ENCODE measurements around the gene RPTOR.

Gene RPTOR

GRCh38 chr17:80955671-80956280 lies 411.1 kb downstream of the RPTOR start:
- peaks cover 16% of the 10 kb centered on the region for H3K36me3 ChIP-seq (ENCODE audit: control insufficient read depth, insufficient read depth, low read length)
- no peaks in the 10 kb centered on the region for H3K4me1 ChIP-seq (ENCODE audit: control insufficient read depth, insufficient read depth, low read length, poor library complexity, severe bottlenecking)
- H3K9me3 ChIP-seq (ENCODE audit: control insufficient read depth, low read length) = no peaks in the 10 kb centered on the region
- H3K27me3 ChIP-seq (replicated peaks; ENCODE audit: control insufficient read depth, insufficient read depth, low read length, poor library complexity, severe bottlenecking) = no peaks in the 10 kb centered on the region
- no peak for DNase-seq
- no peak overlapping the region for H3K4me3 ChIP-seq (ENCODE audit: insufficient read depth, low read depth, low read length, poor library complexity, severe bottlenecking)
- H3K27ac ChIP-seq (ENCODE audit: insufficient read depth, low read length, poor library complexity, severe bottlenecking) = no peak overlapping the region

GRCh38 chr17:80956321-80957190 lies 411.9 kb downstream of the RPTOR start:
- H3K4me1 ChIP-seq (ENCODE audit: control insufficient read depth, insufficient read depth, low read length, poor library complexity, severe bottlenecking) = no peaks in the 10 kb centered on the region
- no peak overlapping the region for H3K27ac ChIP-seq (ENCODE audit: insufficient read depth, low read length, poor library complexity, severe bottlenecking)
- H3K36me3 ChIP-seq (ENCODE audit: control insufficient read depth, insufficient read depth, low read length) = peaks cover 9% of the 10 kb centered on the region
- no peak for DNase-seq
- no peaks in the 10 kb centered on the region for H3K27me3 ChIP-seq (replicated peaks; ENCODE audit: control insufficient read depth, insufficient read depth, low read length, poor library complexity, severe bottlenecking)
- no peak overlapping the region for H3K4me3 ChIP-seq (ENCODE audit: insufficient read depth, low read depth, low read length, poor library complexity, severe bottlenecking)
- H3K9me3 ChIP-seq (ENCODE audit: control insufficient read depth, low read length) = no peaks in the 10 kb centered on the region

GRCh38 chr17:80957461-80957941 lies 412.9 kb downstream of the RPTOR start:
- Histone ChIP-seq H3K4me3 (ENCODE audit: insufficient read depth, low read depth, low read length, poor library complexity, severe bottlenecking) (no peak overlapping the region), H3K9me3 (ENCODE audit: control insufficient read depth, low read length) (no peaks in the 10 kb centered on the region), H3K27ac (ENCODE audit: insufficient read depth, low read length, poor library complexity, severe bottlenecking) (no peak overlapping the region), H3K36me3 (ENCODE audit: control insufficient read depth, insufficient read depth, low read length) (peaks cover 11% of the 10 kb centered on the region), H3K27me3 (replicated peaks; ENCODE audit: control insufficient read depth, insufficient read depth, low read length, poor library complexity, severe bottlenecking) (no peaks in the 10 kb centered on the region), H3K4me1 (ENCODE audit: control insufficient read depth, insufficient read depth, low read length, poor library complexity, severe bottlenecking) (no peaks in the 10 kb centered on the region)
- DNase-seq = no peak

GRCh38 chr17:80959330-80960036 lies 414.8 kb downstream of the RPTOR start:
- DNase-seq = no peak
- Histone ChIP-seq H3K36me3 (ENCODE audit: control insufficient read depth, insufficient read depth, low read length) (peaks cover 12% of the 10 kb centered on the region), H3K27me3 (replicated peaks; ENCODE audit: control insufficient read depth, insufficient read depth, low read length, poor library complexity, severe bottlenecking) (no peaks in the 10 kb centered on the region), H3K27ac (ENCODE audit: insufficient read depth, low read length, poor library complexity, severe bottlenecking) (no peak overlapping the region), H3K9me3 (ENCODE audit: control insufficient read depth, low read length) (no peaks in the 10 kb centered on the region), H3K4me3 (ENCODE audit: insufficient read depth, low read depth, low read length, poor library complexity, severe bottlenecking) (no peak overlapping the region), H3K4me1 (ENCODE audit: control insufficient read depth, insufficient read depth, low read length, poor library complexity, severe bottlenecking) (no peaks in the 10 kb centered on the region)

- no peak overlapping the region for H3K4me3 ChIP-seq (ENCODE audit: insufficient read depth, low read depth, low read length, poor library complexity, severe bottlenecking)
- peaks cover 19% of the 10 kb centered on the region for H3K36me3 ChIP-seq (ENCODE audit: control insufficient read depth, insufficient read depth, low read length)
These were observed 415.6 kb downstream of the RPTOR start for GRCh38 chr17:80960037-80960796.

DNA sequence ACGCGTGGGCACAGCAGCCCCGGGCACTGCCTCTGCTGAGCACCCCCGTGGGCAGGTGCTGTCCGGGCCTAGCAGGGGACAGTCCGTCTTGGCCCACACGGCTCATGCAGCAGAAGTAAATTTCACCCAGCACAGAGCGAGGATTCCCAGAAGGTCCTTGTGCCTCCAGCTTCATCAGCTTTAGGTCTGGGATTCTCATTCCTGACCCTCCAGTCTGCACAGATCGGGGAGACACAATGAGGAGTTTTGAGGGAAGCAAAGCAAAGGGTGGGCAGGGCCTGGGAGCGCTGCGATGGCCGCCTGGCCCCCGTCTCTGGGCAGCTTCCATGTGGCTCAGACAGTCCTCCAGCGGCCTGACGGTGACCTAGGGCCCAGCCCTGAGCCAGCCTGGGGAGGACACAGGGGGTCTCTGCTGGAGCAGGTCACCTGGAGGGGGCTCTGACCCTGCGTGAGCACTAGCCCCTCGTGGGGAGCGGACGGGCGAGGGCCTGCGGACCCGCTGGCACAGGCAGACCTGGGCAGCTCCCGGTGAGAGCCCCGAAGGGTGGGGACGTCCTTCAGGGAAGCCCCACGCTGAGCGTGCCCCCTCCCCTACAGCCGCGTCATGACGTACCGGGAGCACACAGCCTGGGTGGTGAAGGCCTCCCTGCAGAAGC lies 416.3 kb downstream of the RPTOR start:
- no peak overlapping the region for H3K4me3 ChIP-seq (ENCODE audit: insufficient read depth, low read depth, low read length, poor library complexity, severe bottlenecking)
- no peaks in the 10 kb centered on the region for H3K9me3 ChIP-seq (ENCODE audit: control insufficient read depth, low read length)
- H3K36me3 ChIP-seq (ENCODE audit: control insufficient read depth, insufficient read depth, low read length) = peaks cover 25% of the 10 kb centered on the region
- no peak for DNase-seq
- H3K4me1 ChIP-seq (ENCODE audit: control insufficient read depth, insufficient read depth, low read length, poor library complexity, severe bottlenecking) = no peaks in the 10 kb centered on the region
- no peak overlapping the region for H3K27ac ChIP-seq (ENCODE audit: insufficient read depth, low read length, poor library complexity, severe bottlenecking)
- no peaks in the 10 kb centered on the region for H3K27me3 ChIP-seq (replicated peaks; ENCODE audit: control insufficient read depth, insufficient read depth, low read length, poor library complexity, severe bottlenecking)

More at GRCh38 chr17:80960037-80960796, 415.6 kb downstream of the RPTOR start:
- Histone ChIP-seq H3K4me1 (ENCODE audit: control insufficient read depth, insufficient read depth, low read length, poor library complexity, severe bottlenecking) (no peaks in the 10 kb centered on the region), H3K9me3 (ENCODE audit: control insufficient read depth, low read length) (no peaks in the 10 kb centered on the region), H3K27me3 (replicated peaks; ENCODE audit: control insufficient read depth, insufficient read depth, low read length, poor library complexity, severe bottlenecking) (no peaks in the 10 kb centered on the region), H3K27ac (ENCODE audit: insufficient read depth, low read length, poor library complexity, severe bottlenecking) (no peak overlapping the region)
- no peak for DNase-seq

GRCh38 chr17:80961541-80962330 lies 417.1 kb downstream of the RPTOR start:
- Histone ChIP-seq H3K27ac (ENCODE audit: insufficient read depth, low read length, poor library complexity, severe bottlenecking) (no peak overlapping the region), H3K27me3 (replicated peaks; ENCODE audit: control insufficient read depth, insufficient read depth, low read length, poor library complexity, severe bottlenecking) (no peaks in the 10 kb centered on the region), H3K4me1 (ENCODE audit: control insufficient read depth, insufficient read depth, low read length, poor library complexity, severe bottlenecking) (no peaks in the 10 kb centered on the region), H3K9me3 (ENCODE audit: control insufficient read depth, low read length) (no peaks in the 10 kb centered on the region), H3K36me3 (ENCODE audit: control insufficient read depth, insufficient read depth, low read length) (peaks cover 25% of the 10 kb centered on the region), H3K4me3 (ENCODE audit: insufficient read depth, low read depth, low read length, poor library complexity, severe bottlenecking) (no peak overlapping the region)
- no peak for DNase-seq

- Histone ChIP-seq H3K36me3 (ENCODE audit: control insufficient read depth, insufficient read depth, low read length) (peaks cover 22% of the 10 kb centered on the region), H3K27me3 (replicated peaks; ENCODE audit: control insufficient read depth, insufficient read depth, low read length, poor library complexity, severe bottlenecking) (no peaks in the 10 kb centered on the region), H3K4me3 (ENCODE audit: insufficient read depth, low read depth, low read length, poor library complexity, severe bottlenecking) (no peak overlapping the region), H3K27ac (ENCODE audit: insufficient read depth, low read length, poor library complexity, severe bottlenecking) (no peak overlapping the region), H3K9me3 (ENCODE audit: control insufficient read depth, low read length) (no peaks in the 10 kb centered on the region), H3K4me1 (ENCODE audit: control insufficient read depth, insufficient read depth, low read length, poor library complexity, severe bottlenecking) (no peaks in the 10 kb centered on the region)
- DNase-seq = no peak
These were observed 418.0 kb downstream of the RPTOR start for GRCh38 chr17:80962356-80963329.

Measured in effector memory CD4-positive, alpha-beta T cell (primary cell).